ENCODE data around the gene ADIRF.
"Not testable (repeated sequence)": the region's sequence is repeated elsewhere in the genome, so short reads cannot be mapped to it uniquely, and the experiment has no call there.

ADIRF gene

DNA sequence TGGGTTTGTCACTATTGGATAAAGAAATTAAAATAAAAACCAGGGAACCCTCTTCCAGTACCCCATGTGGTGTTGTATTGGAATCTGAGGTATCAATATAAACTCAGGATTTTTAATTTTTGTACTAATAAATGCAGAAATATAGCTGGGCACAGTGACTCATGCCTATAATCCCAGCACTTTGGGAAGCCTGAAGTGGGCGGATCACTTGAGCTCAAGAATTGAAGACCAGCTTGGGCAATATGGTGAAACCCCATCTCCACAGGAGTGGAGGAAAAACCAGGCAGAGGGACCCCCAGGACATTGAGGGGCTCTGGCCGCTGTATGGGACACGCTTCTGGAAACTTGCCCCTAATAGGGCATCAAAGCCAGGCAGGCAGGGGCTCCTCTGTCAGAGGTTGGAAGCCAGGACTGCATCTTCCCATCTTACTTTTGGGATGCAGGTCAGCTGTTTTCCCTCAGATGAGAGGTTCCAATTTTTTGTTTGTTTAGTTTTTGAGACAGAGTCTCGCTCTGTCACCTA, 11.1 kb downstream of the ADIRF start:
- Histone ChIP-seq H3K9ac (ENCODE audit: low read depth in 1 of 2, low read length in 2 of 2) (no peak overlapping the region), H3K4me3 (ENCODE audit: low read depth in 1 of 2, low read length in 2 of 2) (no peak overlapping the region), H3K4me1 (ENCODE audit: control insufficient read depth in 1 of 2, insufficient read depth in 2 of 2, low read length in 2 of 2) (peaks cover 9 to 12% of the 10 kb centered on the region in 2 donors), H3K36me3 (ENCODE audit: control insufficient read depth in 1 of 2, insufficient read depth in 2 of 2, low read length in 2 of 2) (peaks cover 0 to 3% of the 10 kb centered on the region in 2 donors), H3K27me3 (ENCODE audit: control insufficient read depth in 1 of 2, insufficient read depth in 2 of 2, low read length in 2 of 2) (no peaks in the 10 kb centered on the region), H3K27ac (ENCODE audit: low read depth, low read length) (no peak overlapping the region), H3K9me3 (ENCODE audit: control insufficient read depth in 1 of 2, low read length in 2 of 2) (no peaks in the 10 kb centered on the region)

DNA sequence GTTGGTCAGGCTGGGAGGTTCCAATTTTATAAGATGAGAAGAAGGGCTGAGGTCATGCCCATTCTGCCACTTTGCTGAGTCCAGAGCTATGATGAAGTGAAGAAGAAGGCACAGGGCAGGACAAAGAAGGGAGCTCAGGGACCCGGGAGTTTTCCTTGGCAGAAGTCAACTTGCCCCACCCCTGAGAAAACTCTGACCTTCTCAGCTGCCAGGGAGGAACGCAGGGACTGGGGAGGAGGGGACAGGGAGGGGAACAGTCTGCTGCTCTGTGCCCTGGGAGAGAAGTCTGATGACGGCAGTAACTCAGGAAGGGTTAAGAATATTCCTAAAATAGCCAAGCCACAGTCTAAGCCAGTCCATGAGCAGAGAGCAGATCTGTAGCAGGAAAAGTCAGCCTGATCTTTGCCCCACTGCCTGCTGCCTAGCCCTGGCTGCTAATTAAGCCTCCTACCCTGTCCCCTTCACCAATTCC, 11.7 kb downstream of the ADIRF start:
- Histone ChIP-seq H3K27me3 (ENCODE audit: control insufficient read depth in 1 of 2, insufficient read depth in 2 of 2, low read length in 2 of 2) (no peaks in the 10 kb centered on the region), H3K36me3 (ENCODE audit: control insufficient read depth in 1 of 2, insufficient read depth in 2 of 2, low read length in 2 of 2) (peaks cover 0 to 3% of the 10 kb centered on the region in 2 donors), H3K27ac (ENCODE audit: low read depth, low read length) (no peak overlapping the region), H3K9ac (ENCODE audit: low read depth in 1 of 2, low read length in 2 of 2) (peak overlapping the region in 1 of 2 donors; percentile 47), H3K4me3 (ENCODE audit: low read depth in 1 of 2, low read length in 2 of 2) (peak overlapping the region in 1 of 2 donors; percentile 13), H3K9me3 (ENCODE audit: control insufficient read depth in 1 of 2, low read length in 2 of 2) (no peaks in the 10 kb centered on the region), H3K4me1 (ENCODE audit: control insufficient read depth in 1 of 2, insufficient read depth in 2 of 2, low read length in 2 of 2) (peaks cover 9 to 12% of the 10 kb centered on the region in 2 donors)

DNA sequence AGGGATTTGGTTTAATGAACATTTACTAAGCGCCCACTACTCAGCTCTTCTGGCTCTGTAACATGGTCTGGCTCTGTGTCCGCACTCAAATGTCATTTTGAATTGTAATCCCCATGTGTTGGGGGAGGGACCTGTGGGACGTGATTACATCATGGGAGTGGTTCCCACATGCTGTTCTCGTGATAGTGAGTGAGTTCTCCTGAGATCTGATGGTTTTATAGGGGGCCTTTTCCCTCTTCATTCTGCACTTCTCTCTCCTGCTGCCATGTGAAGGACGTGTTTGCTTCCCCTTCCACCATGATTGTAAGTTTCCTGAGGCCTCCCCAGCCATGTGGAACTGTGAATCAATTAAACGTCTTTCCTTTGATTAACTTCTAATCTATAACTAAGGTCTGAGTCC, 12.7 kb downstream of the ADIRF start:
- H3K9ac ChIP-seq (ENCODE audit: low read depth in 1 of 2, low read length in 2 of 2); H3K27me3 ChIP-seq (ENCODE audit: control insufficient read depth in 1 of 2, insufficient read depth in 2 of 2, low read length in 2 of 2); H3K27ac ChIP-seq (ENCODE audit: low read depth, low read length); H3K4me3 ChIP-seq (ENCODE audit: low read depth in 1 of 2, low read length in 2 of 2); H3K36me3 ChIP-seq (ENCODE audit: control insufficient read depth in 1 of 2, insufficient read depth in 2 of 2, low read length in 2 of 2); H3K9me3 ChIP-seq (ENCODE audit: control insufficient read depth in 1 of 2, low read length in 2 of 2): not testable (repeated sequence)
- peaks cover 9 to 12% of the 10 kb centered on the region in 2 donors for H3K4me1 ChIP-seq (ENCODE audit: control insufficient read depth in 1 of 2, insufficient read depth in 2 of 2, low read length in 2 of 2)

DNA sequence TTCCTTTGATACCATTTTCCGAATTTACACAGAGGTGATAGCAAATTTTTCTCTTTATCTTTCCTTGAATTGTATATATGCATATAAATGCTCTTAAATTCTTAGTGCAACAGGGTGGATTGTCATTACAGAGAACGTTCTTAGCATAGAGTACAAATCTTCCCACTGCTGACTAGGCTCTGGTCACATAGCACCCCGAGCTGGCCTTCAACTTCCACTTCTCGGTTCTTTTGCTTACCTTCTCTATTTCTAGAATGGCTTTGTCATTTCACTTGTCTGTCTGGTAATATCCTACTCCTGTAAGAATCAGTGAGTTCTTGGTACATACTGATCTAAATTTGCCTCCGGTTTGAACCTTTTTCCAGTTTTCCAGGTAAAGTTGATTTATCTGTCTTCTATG, 13.4 kb downstream of the ADIRF start:
- no peak overlapping the region for H3K9ac ChIP-seq (ENCODE audit: low read depth in 1 of 2, low read length in 2 of 2)
- no peaks in the 10 kb centered on the region for H3K9me3 ChIP-seq (ENCODE audit: control insufficient read depth in 1 of 2, low read length in 2 of 2)
- no peaks in the 10 kb centered on the region for H3K27me3 ChIP-seq (ENCODE audit: control insufficient read depth in 1 of 2, insufficient read depth in 2 of 2, low read length in 2 of 2)
- no peak overlapping the region for H3K27ac ChIP-seq (ENCODE audit: low read depth, low read length)
- no peak overlapping the region for H3K4me3 ChIP-seq (ENCODE audit: low read depth in 1 of 2, low read length in 2 of 2)
- H3K36me3 ChIP-seq (ENCODE audit: control insufficient read depth in 1 of 2, insufficient read depth in 2 of 2, low read length in 2 of 2): peaks cover 0 to 3% of the 10 kb centered on the region in 2 donors
- H3K4me1 ChIP-seq (ENCODE audit: control insufficient read depth in 1 of 2, insufficient read depth in 2 of 2, low read length in 2 of 2): peaks cover 9 to 12% of the 10 kb centered on the region in 2 donors

DNA sequence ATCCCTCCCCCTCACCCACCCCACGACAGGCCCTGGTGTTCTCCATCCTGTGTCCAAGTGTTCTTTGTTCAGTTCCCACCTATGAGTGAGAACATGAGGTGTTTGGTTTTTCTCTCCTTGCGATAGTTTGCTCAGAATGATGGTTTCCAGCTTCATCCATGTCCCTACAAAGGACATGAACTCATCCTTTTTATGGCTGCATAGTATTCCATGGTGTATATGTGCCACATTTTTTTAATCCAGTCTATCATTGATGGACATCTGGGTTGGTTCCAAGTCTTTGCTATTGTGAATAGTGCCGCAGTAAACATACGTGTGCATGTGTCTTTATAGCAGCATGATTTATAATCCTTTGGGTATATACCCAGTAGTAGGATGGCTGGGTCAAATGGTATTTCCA, 16.2 kb downstream of the ADIRF start:
- H3K27ac ChIP-seq (ENCODE audit: low read depth, low read length); H3K9ac ChIP-seq (ENCODE audit: low read depth in 1 of 2, low read length in 2 of 2); H3K9me3 ChIP-seq (ENCODE audit: control insufficient read depth in 1 of 2, low read length in 2 of 2); H3K36me3 ChIP-seq (ENCODE audit: control insufficient read depth in 1 of 2, insufficient read depth in 2 of 2, low read length in 2 of 2); H3K27me3 ChIP-seq (ENCODE audit: control insufficient read depth in 1 of 2, insufficient read depth in 2 of 2, low read length in 2 of 2); H3K4me3 ChIP-seq (ENCODE audit: low read depth in 1 of 2, low read length in 2 of 2): not testable (repeated sequence)
- peaks cover 9 to 11% of the 10 kb centered on the region in 2 donors for H3K4me1 ChIP-seq (ENCODE audit: control insufficient read depth in 1 of 2, insufficient read depth in 2 of 2, low read length in 2 of 2)

DNA sequence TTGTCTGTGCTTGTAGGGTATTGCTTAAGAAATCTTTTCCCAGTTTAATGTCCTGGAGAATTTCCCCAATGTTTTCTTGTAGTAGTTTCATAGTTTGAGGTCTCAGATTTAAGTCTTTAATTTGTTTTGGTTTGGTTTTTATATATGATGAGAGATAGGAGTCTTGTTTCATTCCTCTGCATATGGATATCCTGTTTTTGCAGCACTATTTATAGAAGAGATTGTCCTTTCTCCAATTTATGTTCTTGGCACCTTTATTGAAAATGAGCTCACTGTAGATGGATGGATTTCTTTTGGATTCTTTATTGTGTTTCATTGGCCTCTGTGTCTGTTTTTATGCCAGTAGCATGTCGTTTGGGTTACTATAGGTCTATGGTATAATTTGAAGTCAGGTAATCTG, 20.2 kb downstream of the ADIRF start:
- no peak overlapping the region for H3K27ac ChIP-seq (ENCODE audit: low read depth, low read length)

DNA sequence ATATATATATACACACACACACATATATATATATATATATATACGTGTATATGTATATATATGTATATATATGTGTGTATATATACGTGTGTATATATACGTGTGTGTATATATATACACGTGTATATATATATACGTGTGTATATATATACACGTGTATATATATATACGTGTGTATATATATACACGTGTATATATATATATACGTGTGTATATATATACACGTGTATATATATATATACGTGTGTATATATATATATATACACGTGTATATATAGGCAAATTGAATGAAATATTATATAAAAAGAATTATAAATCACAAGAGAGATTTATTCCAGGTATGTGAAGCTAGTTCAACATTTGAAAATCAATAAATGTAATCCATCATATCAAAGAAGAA, 23.1 kb downstream of the ADIRF start:
- H3K36me3 ChIP-seq (ENCODE audit: control insufficient read depth in 1 of 2, insufficient read depth in 2 of 2, low read length in 2 of 2); H3K9me3 ChIP-seq (ENCODE audit: control insufficient read depth in 1 of 2, low read length in 2 of 2); H3K27me3 ChIP-seq (ENCODE audit: control insufficient read depth in 1 of 2, insufficient read depth in 2 of 2, low read length in 2 of 2); H3K4me1 ChIP-seq (ENCODE audit: control insufficient read depth in 1 of 2, insufficient read depth in 2 of 2, low read length in 2 of 2); H3K9ac ChIP-seq (ENCODE audit: low read depth in 1 of 2, low read length in 2 of 2); H3K27ac ChIP-seq (ENCODE audit: low read depth, low read length); H3K4me3 ChIP-seq (ENCODE audit: low read depth in 1 of 2, low read length in 2 of 2): not testable (repeated sequence)

More for the DNA sequence above, 20.2 kb downstream of the ADIRF start:
- H3K27me3 ChIP-seq (ENCODE audit: control insufficient read depth in 1 of 2, insufficient read depth in 2 of 2, low read length in 2 of 2): no peaks in the 10 kb centered on the region
- no peak overlapping the region for H3K4me3 ChIP-seq (ENCODE audit: low read depth in 1 of 2, low read length in 2 of 2)
- no peaks in the 10 kb centered on the region for H3K9me3 ChIP-seq (ENCODE audit: control insufficient read depth in 1 of 2, low read length in 2 of 2)
- H3K36me3 ChIP-seq (ENCODE audit: control insufficient read depth in 1 of 2, insufficient read depth in 2 of 2, low read length in 2 of 2): peaks cover 0 to 4% of the 10 kb centered on the region in 2 donors
- H3K9ac ChIP-seq (ENCODE audit: low read depth in 1 of 2, low read length in 2 of 2): no peak overlapping the region
- H3K4me1 ChIP-seq (ENCODE audit: control insufficient read depth in 1 of 2, insufficient read depth in 2 of 2, low read length in 2 of 2): no peaks in the 10 kb centered on the region

DNA sequence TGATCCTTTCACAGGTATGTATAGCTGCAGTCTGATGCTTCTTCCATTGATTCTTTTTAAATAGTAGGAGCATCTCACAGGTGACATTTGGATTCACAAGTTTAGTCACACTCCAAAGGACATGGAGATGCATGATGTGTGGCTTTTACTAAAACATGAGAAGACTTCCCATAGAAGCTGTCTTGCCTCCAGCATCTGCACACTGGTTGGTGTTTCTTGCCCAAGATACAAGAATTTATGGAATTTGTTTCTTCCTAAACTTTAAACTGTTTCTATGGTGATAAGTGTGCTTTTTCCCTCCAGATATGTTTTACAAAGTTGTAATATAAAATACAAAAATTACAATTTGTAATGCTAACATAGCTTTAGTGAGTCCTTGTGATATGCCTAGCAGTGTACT, 24.2 kb downstream of the ADIRF start:
- no peaks in the 10 kb centered on the region for H3K4me1 ChIP-seq (ENCODE audit: control insufficient read depth in 1 of 2, insufficient read depth in 2 of 2, low read length in 2 of 2)
- no peak overlapping the region for H3K9ac ChIP-seq (ENCODE audit: low read depth in 1 of 2, low read length in 2 of 2)
- H3K9me3 ChIP-seq (ENCODE audit: control insufficient read depth in 1 of 2, low read length in 2 of 2): no peaks in the 10 kb centered on the region
- H3K27me3 ChIP-seq (ENCODE audit: control insufficient read depth in 1 of 2, insufficient read depth in 2 of 2, low read length in 2 of 2): no peaks in the 10 kb centered on the region
- H3K4me3 ChIP-seq (ENCODE audit: low read depth in 1 of 2, low read length in 2 of 2): no peak overlapping the region
- peaks cover 0 to 4% of the 10 kb centered on the region in 2 donors for H3K36me3 ChIP-seq (ENCODE audit: control insufficient read depth in 1 of 2, insufficient read depth in 2 of 2, low read length in 2 of 2)
- no peak overlapping the region for H3K27ac ChIP-seq (ENCODE audit: low read depth, low read length)

DNA sequence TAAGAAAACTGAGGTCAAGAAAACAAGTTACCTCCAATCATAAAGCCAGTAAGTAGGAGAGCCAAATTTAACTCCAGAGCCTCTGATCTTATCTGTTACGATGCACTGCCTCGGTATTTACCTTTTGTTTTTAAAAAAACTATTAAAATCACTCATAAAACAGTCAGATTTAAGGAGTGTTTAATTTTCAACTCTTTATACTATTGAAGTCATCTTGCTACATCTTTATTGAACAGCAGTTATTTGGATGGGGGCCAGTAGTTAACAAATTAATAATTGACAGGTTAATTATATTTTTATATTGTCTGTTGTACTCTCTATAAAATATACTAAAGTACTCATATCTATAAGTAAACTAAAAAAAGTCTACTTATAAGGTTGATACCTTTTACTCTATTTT, 24.6 kb downstream of the ADIRF start:
- peaks cover 0 to 4% of the 10 kb centered on the region in 2 donors for H3K36me3 ChIP-seq (ENCODE audit: control insufficient read depth in 1 of 2, insufficient read depth in 2 of 2, low read length in 2 of 2)
- H3K4me1 ChIP-seq (ENCODE audit: control insufficient read depth in 1 of 2, insufficient read depth in 2 of 2, low read length in 2 of 2): no peaks in the 10 kb centered on the region
- H3K9me3 ChIP-seq (ENCODE audit: control insufficient read depth in 1 of 2, low read length in 2 of 2): no peaks in the 10 kb centered on the region
- no peaks in the 10 kb centered on the region for H3K27me3 ChIP-seq (ENCODE audit: control insufficient read depth in 1 of 2, insufficient read depth in 2 of 2, low read length in 2 of 2)
- H3K9ac ChIP-seq (ENCODE audit: low read depth in 1 of 2, low read length in 2 of 2): no peak overlapping the region
- H3K4me3 ChIP-seq (ENCODE audit: low read depth in 1 of 2, low read length in 2 of 2): no peak overlapping the region
- no peak overlapping the region for H3K27ac ChIP-seq (ENCODE audit: low read depth, low read length)

DNA sequence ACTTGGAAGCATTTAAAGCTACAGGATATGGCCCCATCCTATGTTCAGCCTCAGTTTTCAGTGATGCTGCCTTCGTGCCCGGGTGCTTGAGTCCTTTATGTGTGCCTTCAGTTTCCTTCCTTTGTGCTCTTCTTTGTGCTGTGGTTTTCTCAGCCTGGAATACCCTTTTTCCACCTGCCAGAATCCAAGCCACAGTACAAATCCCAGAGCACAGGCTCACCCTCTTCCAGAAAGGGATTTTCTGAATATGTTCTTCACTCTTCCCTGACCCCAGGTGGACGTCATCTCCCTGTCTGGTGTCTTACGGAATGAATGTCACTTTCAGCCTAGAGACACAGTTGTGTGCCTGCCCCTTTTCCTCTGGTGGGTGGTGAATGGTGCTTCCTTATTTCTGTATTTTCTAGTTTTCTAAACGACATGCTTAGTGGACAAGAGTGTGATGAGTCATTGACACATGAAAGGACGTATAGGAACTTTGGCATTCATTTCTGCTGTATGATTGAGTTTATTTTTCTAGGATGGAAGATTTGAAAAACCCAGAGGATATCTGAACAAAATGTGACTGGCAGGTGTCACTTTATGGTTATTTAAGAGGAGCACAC, 31.6 kb downstream of the ADIRF start:
- not testable (repeated sequence) for H3K27ac ChIP-seq (ENCODE audit: low read depth, low read length); H3K9ac ChIP-seq (ENCODE audit: low read depth in 1 of 2, low read length in 2 of 2); H3K9me3 ChIP-seq (ENCODE audit: control insufficient read depth in 1 of 2, low read length in 2 of 2); H3K36me3 ChIP-seq (ENCODE audit: control insufficient read depth in 1 of 2, insufficient read depth in 2 of 2, low read length in 2 of 2); H3K27me3 ChIP-seq (ENCODE audit: control insufficient read depth in 1 of 2, insufficient read depth in 2 of 2, low read length in 2 of 2); H3K4me3 ChIP-seq (ENCODE audit: low read depth in 1 of 2, low read length in 2 of 2); H3K4me1 ChIP-seq (ENCODE audit: control insufficient read depth in 1 of 2, insufficient read depth in 2 of 2, low read length in 2 of 2)
